Testis (tissue), 2 donors: ENCODE measurements around the gene CCDC57.

Experiments
- CTCF ChIP-seq, 3 experiments: fragments of 450-650 bp in 2 of 3; fragments of 200-600 bp in 1 of 3; sonication (generic) in 1 of 3; IDR thresholded peaks; one replicate each; pipeline ENCODE4 v1.5.1; 2016 to 2019; ENCODE audit warnings: antibody characterized with exemption in 3 of 3, mild to moderate bottlenecking in 2 of 3, moderate library complexity in 1 of 3
- POLR2A ChIP-seq: fragments of 450-650 bp; IDR thresholded peaks from one replicate; pipeline ENCODE4 v1.6.1; 2017; ENCODE audit warnings: antibody characterized with exemption, mild to moderate bottlenecking, moderate library complexity

GRCh38 chr17:82103553-82104451 is 108.8 kb downstream of the CCDC57 start:
- TF ChIP-seq CTCF (IDR thresholded peaks at IDR 0.05) (no peak), POLR2A (no peak)
